Measurements from ENCODE around the gene ING4.

The ING4 gene

GRCh38 chr12:6605421-6606330 is 57.2 kb downstream of the ING4 start:
- Histone ChIP-seq H3K4me3 (peak overlapping the region; percentile 72 to 97 (median 88)), H3K4me1 (peaks cover 59 to 73% (median 65%) of the 10 kb centered on the region in 10 experiments), H3K27me3 (no peaks in the 10 kb centered on the region), H4K20me1 (peaks cover 47 to 55% (median 53%) of the 10 kb centered on the region in 11 experiments; a peak in 21 of 22 replicates), H3K9me3 (replicated peaks in 1 of 11) (no peaks in the 10 kb centered on the region), H3K27ac (peak overlapping the region; percentile 81 to 92 (median 87); a peak in 21 of 22 replicates), H3K9ac (peak overlapping the region; percentile 82 to 92 (median 87)), H3K4me2 (peak overlapping the region; percentile 96 to 100 (median 99)), H3K36me3 (peaks cover 20 to 44% (median 31%) of the 10 kb centered on the region in 11 experiments)
- no peak for TF ChIP-seq Cebpa-rat (IDR thresholded peaks at IDR 0.05)

GRCh38 chr12:6604259-6605029 is 58.5 kb downstream of the ING4 start:
- peak overlapping the region; percentile 72 to 97 (median 88) for H3K4me3 ChIP-seq
- peaks cover 51 to 67% (median 65%) of the 10 kb centered on the region in 11 experiments; a peak in 21 of 22 replicates for H4K20me1 ChIP-seq
- peak overlapping the region; percentile 96 to 100 (median 99) for H3K4me2 ChIP-seq
- no peaks in the 10 kb centered on the region for H3K27me3 ChIP-seq
- peaks cover 52 to 63% (median 58%) of the 10 kb centered on the region in 10 experiments for H3K4me1 ChIP-seq
- peak overlapping the region; percentile 82 to 92 (median 87) for H3K9ac ChIP-seq
- H3K9me3 ChIP-seq (replicated peaks in 1 of 11): no peaks in the 10 kb centered on the region
- H3K27ac ChIP-seq: peak overlapping the region in 10 of 11 experiments; percentile 83 to 92 (median 88); a peak in 20 of 22 replicates
- TF ChIP-seq Cebpa-rat (IDR thresholded peaks at IDR 0.05): no peak
- peaks cover 32 to 57% (median 44%) of the 10 kb centered on the region in 11 experiments for H3K36me3 ChIP-seq

- Histone ChIP-seq H3K9ac (peak overlapping the region; percentile 67 to 92 (median 79)), H3K4me2 (peak overlapping the region; percentile 96 to 100 (median 99)), H3K9me3 (replicated peaks in 1 of 11) (no peaks in the 10 kb centered on the region), H3K4me1 (peaks cover 44 to 51% (median 47%) of the 10 kb centered on the region in 10 experiments), H3K36me3 (peaks cover 45 to 70% (median 57%) of the 10 kb centered on the region in 11 experiments), H3K27ac (peak overlapping the region; percentile 44 to 92 (median 85); a peak in 21 of 22 replicates), H3K4me3 (peak overlapping the region; percentile 36 to 97 (median 88)), H3K27me3 (no peaks in the 10 kb centered on the region), H4K20me1 (peaks cover 59 to 80% (median 78%) of the 10 kb centered on the region in 11 experiments; a peak in 21 of 22 replicates)
- no peak for TF ChIP-seq Cebpa-rat (IDR thresholded peaks at IDR 0.05)
These were observed 59.8 kb downstream of the ING4 start for GRCh38 chr12:6603095-6603567.

GRCh38 chr12:6602526-6602925 is 60.4 kb downstream of the ING4 start:
- Histone ChIP-seq H4K20me1 (peaks cover 59 to 86% (median 84%) of the 10 kb centered on the region in 11 experiments; a peak in 21 of 22 replicates), H3K4me3 (peak overlapping the region; percentile 36 to 97 (median 88); a peak in 17 of 20 replicates), H3K27ac (peak overlapping the region; percentile 44 to 92 (median 85); a peak in 21 of 22 replicates), H3K4me1 (peaks cover 38 to 45% (median 41%) of the 10 kb centered on the region in 10 experiments), H3K9me3 (replicated peaks in 1 of 11) (no peaks in the 10 kb centered on the region), H3K36me3 (peaks cover 51 to 76% (median 63%) of the 10 kb centered on the region in 11 experiments), H3K27me3 (no peaks in the 10 kb centered on the region), H3K9ac (peak overlapping the region; percentile 67 to 92 (median 79)), H3K4me2 (peak overlapping the region; percentile 96 to 100 (median 99))
- TF ChIP-seq Cebpa-rat (IDR thresholded peaks at IDR 0.05): no peak

Measured in BLaER1 treated with 17β-estradiol and CSF1 and Interleukin-3, amounts not matched to agents 10 nM and 100 nM (cell line).